Adrenal gland (tissue), 12 donors: Measurements from ENCODE around the gene LUC7L3. TPM values are rescaled to one million over a fixed set of nuclear protein-coding genes. Genes with fewer than 3 reads are reported as not detected.

Experiments used
- DNase-seq, 7 donors: peaks; one replicate each; pipeline ENCODE4 v3.0.0-alpha.2; 2019 to 2020
- H3K27ac ChIP-seq, 5 donors: fragments of 200-600 bp; sonication (generic) in 4 of 5; 1 replicate in 3 of 5; 2 replicates in 2 of 5; pipeline versions ENCODE4 v1.5.1 to v1.8.0; 2016 to 2020; ENCODE audit warnings: mild to moderate bottlenecking in 1 of 5
- H3K27me3 ChIP-seq: fragments of 200-600 bp; 2 replicates; pipeline ENCODE4 v1.8.0; 2021
- H3K36me3 ChIP-seq, 2 donors: fragments of 200-600 bp; replicated peaks in 1 of 2; 1 replicate in 1 of 2; 2 replicates in 1 of 2; pipeline versions ENCODE4 v1.5.1 to v1.8.0; 2018 to 2022
- H3K4me1 ChIP-seq, 2 donors: fragments of 200-600 bp; replicated peaks in 1 of 2; 1 replicate in 1 of 2; 2 replicates in 1 of 2; pipeline versions ENCODE4 v1.5.1 to v1.8.0; 2018 to 2021
- H3K4me3 ChIP-seq, 4 donors: fragments of 200-600 bp; sonication (generic) in 3 of 4; one replicate each; pipeline ENCODE4 v1.5.1; 2016 to 2018
- H3K9me3 ChIP-seq, 3 donors: fragments of 200-600 bp; sonication (generic) in 1 of 3; replicated peaks in 1 of 3; 1 replicate in 2 of 3; 2 replicates in 1 of 3; pipeline versions ENCODE4 v1.5.1 to v1.8.0; 2016 to 2021
- CTCF ChIP-seq, 6 experiments: fragments of 450-650 bp in 4 of 6; fragments of 200-600 bp in 2 of 6; sonication (generic) in 1 of 6; IDR thresholded peaks; 1 replicate in 5 of 6; 2 replicates in 1 of 6; pipeline versions ENCODE4 v1.5.1 to v1.8.0; 2016 to 2021; ENCODE audit warnings: antibody characterized with exemption in 6 of 6, mild to moderate bottlenecking in 2 of 6, moderate library complexity in 1 of 6
- POLR2A ChIP-seq, 2 donors: fragments of 450-650 bp; IDR thresholded peaks; one replicate each; pipeline ENCODE4 v1.6.1; 2017; ENCODE audit warnings: antibody characterized with exemption in 2 of 2, mild to moderate bottlenecking in 2 of 2, moderate library complexity in 1 of 2
- WGBS, 4 donors: extraction: QIAGEN DNeasy Blood & Tissue Kit in 2 of 4; methylation state at CpG; one replicate each; pipeline versions ENCODE4 v1.1.5 to v1.1.7; 2013 to 2017; 5-methylcytosine and 5-hydroxymethylcytosine counted together
- intact Hi-C, 2 donors: fragments of 100-400 bp; cut with DNase I; formaldehyde crosslinking; loops; one replicate each; pipeline versions ENCODE4 v1.14.1 to v1.15.0; 2022 to 2023
- polyA plus RNA-seq, 3 donors: library from polyadenylated mRNA; stranded (reverse); fragments of 200-250 nt in 2 of 3; fragments of 350-450 nt in 1 of 3; fragmentation: Illumina TruSeq in 1 of 3; extraction: RNeasy Lipid Tissue Mini Kit (QIAGEN cat#74804) in 1 of 3; gene quantifications; one replicate each; pipeline ENCODE4 v1.2.3, GENCODE V29; 2013 to 2014
- total RNA-seq, 9 donors: library from RNA; depleted of rRNA in 4 of 9; stranded (reverse); fragments of >200 nt in 4 of 9; fragments of 120-200 nt in 1 of 9; fragmentation: NEBNext Ultra II Directional in 1 of 9; extraction: Animal tissue kit (Norgen Biotek cat#: 25700) in 1 of 9; gene quantifications; one replicate each; pipeline versions ENCODE4 v1.1.0 to v1.2.4, GENCODE V29; 2013 to 2023
- donor health status: healthy with polysubstance abuse.
- donor health status: Bipolar disorder and iron deficiency.
- donor health status: DM: yes; HTN: yes; CAD: no.
- donor health status: DM: no; HTN: no; CAD: no.
- donor health status: DM: no; HTN: no; CAD: no.
- donor health status: DM: yes; HTN: yes; CAD: no.

Gene LUC7L3
- total and polyA plus RNA-seq, 12 donors: 16.1 to 248 (median 89.2) TPM

- Histone ChIP-seq H3K27ac (no peak overlapping the region), H3K4me3 (no peak overlapping the region), H3K36me3 (peaks cover 0 to 63% of the 10 kb centered on the region in 2 donors), H3K9me3 (no peaks in the 10 kb centered on the region), H3K4me1 (peaks cover 0 to 8% of the 10 kb centered on the region in 2 donors), H3K27me3 (no peaks in the 10 kb centered on the region)
- 0 to 86% (median 53%) methylated on average over 2 of the region's 2 CpGs for WGBS, 4 donors
- DNase-seq: no peak
- intact Hi-C loops: no loop called here
- TF ChIP-seq POLR2A (IDR thresholded peaks at IDR 0.05) (no peak), CTCF (IDR thresholded peaks at IDR 0.05) (no peak)
Observed at GRCh38 chr17:50739098-50739497, 19.7 kb downstream of the LUC7L3 start.

- no peak for TF ChIP-seq POLR2A (IDR thresholded peaks at IDR 0.05)
- no peak for TF ChIP-seq CTCF (IDR thresholded peaks at IDR 0.05)
- intact Hi-C loops: no loop called here
- Histone ChIP-seq H3K36me3 (peaks cover 0 to 100% of the 10 kb centered on the region in 2 donors), H3K27me3 (no peaks in the 10 kb centered on the region), H3K9me3 (no peaks in the 10 kb centered on the region), H3K4me3 (no peak overlapping the region), H3K4me1 (no peaks in the 10 kb centered on the region), H3K27ac (no peak overlapping the region)
- DNase-seq: no peak
- WGBS, 4 donors: 86 to 91% (median 88%) methylated on average over 12 of the region's 12 CpGs
Observed at GRCh38 chr17:50745631-50746030, 26.2 kb downstream of the LUC7L3 start.

GRCh38 chr17:50749245-50749644 is 29.8 kb downstream of the LUC7L3 start:
- intact Hi-C loops: no loop called here
- DNase-seq: no peak
- Histone ChIP-seq H3K36me3 (peaks cover 0 to 98% of the 10 kb centered on the region in 2 donors), H3K4me1 (no peaks in the 10 kb centered on the region), H3K27me3 (no peaks in the 10 kb centered on the region), H3K9me3 (no peaks in the 10 kb centered on the region), H3K27ac (no peak overlapping the region), H3K4me3 (no peak overlapping the region)
- WGBS, 4 donors: 89 to 95% (median 92%) methylated on average over 6 of the region's 6 CpGs
- TF ChIP-seq POLR2A (IDR thresholded peaks at IDR 0.05) (no peak), CTCF (IDR thresholded peaks at IDR 0.05) (no peak)

GRCh38 chr17:50754521-50754920 is 35.1 kb downstream of the LUC7L3 start:
- Histone ChIP-seq H3K9me3 (no peaks in the 10 kb centered on the region), H3K4me1 (peaks cover 0 to 9% of the 10 kb centered on the region in 2 donors), H3K36me3 (peaks cover 0 to 51% of the 10 kb centered on the region in 2 donors), H3K4me3 (no peak overlapping the region), H3K27ac (no peak overlapping the region), H3K27me3 (no peaks in the 10 kb centered on the region)
- WGBS, 4 donors: 41 to 61% (median 59%) methylated on average over 2 of the region's 2 CpGs
- DNase-seq: no peak
- intact Hi-C loops: no loop called here
- TF ChIP-seq POLR2A (IDR thresholded peaks at IDR 0.05): no peak
- TF ChIP-seq CTCF (IDR thresholded peaks at IDR 0.05): no peak
